Measurements from ENCODE around the gene EHD2.
A peak's percentile ranks its signal among the peaks of the same experiment; 100 is the strongest.
"Not testable (repeated sequence)": the region's sequence is repeated elsewhere in the genome, so short reads cannot be mapped to it uniquely, and the experiment has no call there.

EHD2 gene

GRCh38 chr19:47718415-47719046, 5.3 kb downstream of the EHD2 start:
- not testable (repeated sequence) for DNase-seq

- DNase-seq, result peak; percentile 100
These were observed 6.0 kb downstream of the EHD2 start for GRCh38 chr19:47719047-47719859.

GRCh38 chr19:47720669-47721422, 7.6 kb downstream of the EHD2 start:
- no peak for DNase-seq

- peak; percentile 91 for DNase-seq
These were observed 10.3 kb downstream of the EHD2 start for GRCh38 chr19:47723581-47723940.

- no peak for DNase-seq
These were observed 12.7 kb downstream of the EHD2 start for GRCh38 chr19:47725759-47726401.

- DNase-seq, result peak; percentile 74
These were observed 13.2 kb downstream of the EHD2 start for GRCh38 chr19:47726467-47726866.

- DNase-seq, result not testable (repeated sequence)
These were observed 15.1 kb downstream of the EHD2 start for GRCh38 chr19:47728295-47728694.

GRCh38 chr19:47729468-47729798, 16.2 kb downstream of the EHD2 start:
- peak; percentile 93 for DNase-seq

GRCh38 chr19:47729799-47730520, 16.7 kb downstream of the EHD2 start:
- no peak for DNase-seq

GRCh38 chr19:47730521-47730889, 17.3 kb downstream of the EHD2 start:
- no peak for DNase-seq

- DNase-seq, result no peak
These were observed 17.7 kb downstream of the EHD2 start for GRCh38 chr19:47730910-47731309.

GRCh38 chr19:47735131-47735530, 21.9 kb downstream of the EHD2 start:
- no peak for DNase-seq

- DNase-seq, result no peak
These were observed 27.8 kb downstream of the EHD2 start for GRCh38 chr19:47740866-47741519.

- no peak for DNase-seq
These were observed 28.4 kb downstream of the EHD2 start for GRCh38 chr19:47741544-47742140.

- no peak for DNase-seq
These were observed 29.4 kb downstream of the EHD2 start for GRCh38 chr19:47742634-47743033.

GRCh38 chr19:47745010-47745901, 32.0 kb downstream of the EHD2 start, which contains the start of gene NOP53:
NOP53 (plus strand) TSS chr19:47745546; CDS start chr19:47745560, 14 bp downstream.
- peak; percentile 97 for DNase-seq

- DNase-seq, result not testable (repeated sequence)
These were observed 32.9 kb downstream of the EHD2 start for GRCh38 chr19:47746129-47746528.

GRCh38 chr19:47749326-47749725, 36.1 kb downstream of the EHD2 start:
- DNase-seq, result no peak

GRCh38 chr19:47750752-47751151, 37.5 kb downstream of the EHD2 start:
- DNase-seq, result no peak

GRCh38 chr19:47752440-47753211, 39.4 kb downstream of the EHD2 start:
- no peak for DNase-seq
